HepG2 (cell line): Measurements from ENCODE around the gene CLNS1A. TPM values are rescaled to one million over a fixed set of nuclear protein-coding genes. Genes with fewer than 3 reads are reported as not detected.

Experiments used
- ARNTL ChIP-seq: sonication (generic); formaldehyde crosslinking; IDR thresholded peaks from 2 replicates; pipeline ENCODE4 v1.4.0; 2020; ENCODE audit warnings: mild to moderate bottlenecking, missing genetic modification reagents
- ELF3 ChIP-seq: IDR thresholded peaks from 2 replicates; pipeline ENCODE4 v1.6.1; 2016; ENCODE audit warnings: missing genetic modification reagents, missing compliant biosample characterization
- GATAD1 ChIP-seq: IDR thresholded peaks from 2 replicates; pipeline ENCODE4 v1.6.1; 2016; ENCODE audit warnings: missing genetic modification reagents, missing compliant biosample characterization
- NFATC3 ChIP-seq: sonication (generic); formaldehyde crosslinking; IDR thresholded peaks from 2 replicates; pipeline ENCODE4 v1.5.1; 2020; ENCODE audit warnings: mild to moderate bottlenecking, missing genetic modification reagents
- NFYC ChIP-seq: IDR thresholded peaks from 2 replicates; pipeline ENCODE4 v1.6.1; 2016; ENCODE audit warnings: missing genetic modification reagents, missing compliant biosample characterization
- NONO ChIP-seq, 2 experiments: fragments of 450-650 bp in 1 of 2; sonication (generic) in 1 of 2; formaldehyde crosslinking in 1 of 2; IDR thresholded peaks in 1 of 2; conservative IDR thresholded peaks in 1 of 2; 2 replicates each; pipeline versions ENCODE4 v1.6.1 to v1.8.0; 2017 to 2022; ENCODE audit warnings: mild to moderate bottlenecking in 1 of 2, missing genetic modification reagents in 1 of 2, moderate library complexity in 1 of 2
- RELA ChIP-seq: sonication (generic); formaldehyde crosslinking; IDR thresholded peaks from 2 replicates; pipeline ENCODE4 v1.4.0; 2020; ENCODE audit warnings: missing genetic modification reagents
- SMARCE1 ChIP-seq: fragments of 450-650 bp; IDR thresholded peaks from 2 replicates; pipeline ENCODE4 v1.6.1; 2017; ENCODE audit warnings: borderline replicate concordance
- ZBTB8A ChIP-seq: sonication (generic); formaldehyde crosslinking; IDR thresholded peaks from 2 replicates; pipeline ENCODE4 v1.4.0; 2020; ENCODE audit warnings: mild to moderate bottlenecking, low read depth, missing genetic modification reagents, borderline replicate concordance
- ZFP36L2 ChIP-seq: sonication (generic); formaldehyde crosslinking; IDR thresholded peaks from 2 replicates; pipeline ENCODE4 v1.4.0; 2020; ENCODE audit warnings: missing genetic modification reagents
- ZNF207 ChIP-seq: fragments of 450-650 bp; IDR thresholded peaks from 2 replicates; pipeline ENCODE4 v1.6.1; 2016; ENCODE audit warnings: antibody characterized with exemption, borderline replicate concordance
- ZNF768 ChIP-seq: sonication (generic); formaldehyde crosslinking; IDR thresholded peaks from 2 replicates; pipeline ENCODE4 v1.4.0; 2020; ENCODE audit warnings: missing genetic modification reagents
- ZSCAN12 ChIP-seq: sonication (generic); formaldehyde crosslinking; IDR thresholded peaks from 2 replicates; pipeline ENCODE4 v1.9.0; 2021; ENCODE audit warnings: mild to moderate bottlenecking, missing genetic modification reagents
- ZZZ3 ChIP-seq: sonication (generic); formaldehyde crosslinking; IDR thresholded peaks from 2 replicates; pipeline ENCODE4 v1.4.0; 2020; ENCODE audit warnings: missing genetic modification reagents, mild to moderate bottlenecking, borderline replicate concordance
- polyA plus RNA-seq, 8 experiments: library from polyadenylated mRNA; depleted of rRNA in 3 of 8; stranded (reverse) in 7 of 8; unstranded in 1 of 8; fragments of >200 nt; fragmentation: Illumina TruSeq in 4 of 8; extraction: Trizol in 4 of 8; gene quantifications; 2 replicates each; pipeline versions ENCODE4 v1.2.1 to v1.2.3, GENCODE V29; 2011 to 2016; ENCODE audit warnings: low read depth in 4 of 8, missing spikeins in 1 of 8, mixed read lengths in 1 of 8; ENCODE audit not compliant: insufficient read depth in 1 of 8
- total RNA-seq, 5 experiments: library from RNA; depleted of rRNA; stranded (reverse); fragments of >200 nt; fragmentation: Illumina TruSeq; extraction: Trizol; gene quantifications; 2 replicates each; pipeline ENCODE4 v1.2.3, GENCODE V29; 2016; ENCODE audit warnings: low read depth in 1 of 5
- TF ChIP-seq, protein P1 (sequence below), 2 experiments: fragments of 450-650 bp in 1 of 2; sonication (generic) in 1 of 2; formaldehyde crosslinking; IDR thresholded peaks; 2 replicates each; pipeline versions ENCODE4 v1.5.0 to v1.8.0; 2020 to 2022; ENCODE audit warnings: mild to moderate bottlenecking in 1 of 2, missing genetic modification reagents in 1 of 2
- TF ChIP-seq, protein P2 (sequence below): sonication (generic); formaldehyde crosslinking; IDR thresholded peaks from 2 replicates; pipeline ENCODE4; 2020; ENCODE audit warnings: missing genetic modification reagents, mild to moderate bottlenecking, borderline replicate concordance
- TF ChIP-seq, protein P3 (sequence below): sonication (generic); formaldehyde crosslinking; conservative IDR thresholded peaks from 2 replicates; pipeline ENCODE4 v1.8.0; 2022; ENCODE audit warnings: low read depth, missing genetic modification reagents
- TF ChIP-seq, protein P4 (sequence below): sonication (generic); IDR thresholded peaks from 2 replicates; pipeline ENCODE4 v1.6.1; 2016; ENCODE audit warnings: low read depth, borderline replicate concordance
- TF ChIP-seq, protein P5 (sequence below): sonication (generic); formaldehyde crosslinking; IDR thresholded peaks from 2 replicates; pipeline ENCODE4 v1.8.0; 2022; ENCODE audit warnings: missing genetic modification reagents, low read depth, mild to moderate bottlenecking, borderline replicate concordance
- TF ChIP-seq, protein P6 (sequence below): fragments of 450-650 bp; IDR thresholded peaks from 2 replicates; pipeline ENCODE4 v1.6.1; 2016

Gene CLNS1A
- total and polyA plus RNA-seq, 2 of the 13 experiments (the other 11 are each of a cell fraction or from before 2014, with no cell fraction given), result 158 to 219 TPM

DNA sequence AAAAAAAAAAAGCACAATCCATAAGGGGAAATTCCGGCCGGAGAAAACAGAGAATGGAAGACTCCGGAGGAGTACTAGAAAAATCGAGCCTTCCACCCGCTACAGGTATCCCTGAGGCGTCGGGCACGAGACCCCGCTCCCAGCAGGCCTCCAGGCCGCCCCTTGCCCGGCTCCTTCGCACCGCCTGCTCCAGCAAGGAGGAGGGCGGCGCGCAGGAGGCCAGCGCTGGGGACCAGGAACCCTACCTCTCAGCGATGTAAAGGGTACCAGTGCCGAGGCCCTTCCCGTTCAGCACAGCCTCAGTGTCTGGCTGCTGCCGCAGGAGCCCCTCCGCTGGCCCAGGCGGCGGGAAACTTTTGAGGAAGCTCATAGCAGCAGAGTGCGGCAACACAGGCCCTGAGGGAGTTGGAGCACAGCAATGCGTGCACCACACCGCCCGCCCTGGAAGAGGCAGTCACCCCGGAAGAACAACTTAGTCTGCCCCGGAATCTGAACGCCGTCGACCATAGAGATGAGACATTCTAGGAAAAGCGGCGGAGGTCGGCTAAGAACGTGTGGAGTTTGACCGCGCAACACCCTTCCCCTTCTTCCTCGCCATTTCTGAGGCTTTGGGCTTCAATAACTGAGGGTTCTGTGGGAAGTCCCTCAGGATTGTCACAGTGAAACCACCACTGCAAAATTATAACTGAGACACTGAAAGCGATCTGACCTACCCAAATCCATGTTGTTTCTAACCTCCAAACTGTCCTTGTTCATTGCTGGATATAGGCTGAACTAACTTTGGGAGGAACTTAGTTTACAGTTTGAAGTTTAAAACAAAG is at the start of gene CLNS1A (continued):
- TF ChIP-seq, protein P1, sequence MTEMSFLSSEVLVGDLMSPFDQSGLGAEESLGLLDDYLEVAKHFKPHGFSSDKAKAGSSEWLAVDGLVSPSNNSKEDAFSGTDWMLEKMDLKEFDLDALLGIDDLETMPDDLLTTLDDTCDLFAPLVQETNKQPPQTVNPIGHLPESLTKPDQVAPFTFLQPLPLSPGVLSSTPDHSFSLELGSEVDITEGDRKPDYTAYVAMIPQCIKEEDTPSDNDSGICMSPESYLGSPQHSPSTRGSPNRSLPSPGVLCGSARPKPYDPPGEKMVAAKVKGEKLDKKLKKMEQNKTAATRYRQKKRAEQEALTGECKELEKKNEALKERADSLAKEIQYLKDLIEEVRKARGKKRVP (CRISPR knock-in tag; IDR thresholded peaks at IDR 0.05), result 0 out of 4 replicates have a peak, but pooled peaks of 1 of the 2 experiments have one; percentile 47
- TF ChIP-seq, protein P2, sequence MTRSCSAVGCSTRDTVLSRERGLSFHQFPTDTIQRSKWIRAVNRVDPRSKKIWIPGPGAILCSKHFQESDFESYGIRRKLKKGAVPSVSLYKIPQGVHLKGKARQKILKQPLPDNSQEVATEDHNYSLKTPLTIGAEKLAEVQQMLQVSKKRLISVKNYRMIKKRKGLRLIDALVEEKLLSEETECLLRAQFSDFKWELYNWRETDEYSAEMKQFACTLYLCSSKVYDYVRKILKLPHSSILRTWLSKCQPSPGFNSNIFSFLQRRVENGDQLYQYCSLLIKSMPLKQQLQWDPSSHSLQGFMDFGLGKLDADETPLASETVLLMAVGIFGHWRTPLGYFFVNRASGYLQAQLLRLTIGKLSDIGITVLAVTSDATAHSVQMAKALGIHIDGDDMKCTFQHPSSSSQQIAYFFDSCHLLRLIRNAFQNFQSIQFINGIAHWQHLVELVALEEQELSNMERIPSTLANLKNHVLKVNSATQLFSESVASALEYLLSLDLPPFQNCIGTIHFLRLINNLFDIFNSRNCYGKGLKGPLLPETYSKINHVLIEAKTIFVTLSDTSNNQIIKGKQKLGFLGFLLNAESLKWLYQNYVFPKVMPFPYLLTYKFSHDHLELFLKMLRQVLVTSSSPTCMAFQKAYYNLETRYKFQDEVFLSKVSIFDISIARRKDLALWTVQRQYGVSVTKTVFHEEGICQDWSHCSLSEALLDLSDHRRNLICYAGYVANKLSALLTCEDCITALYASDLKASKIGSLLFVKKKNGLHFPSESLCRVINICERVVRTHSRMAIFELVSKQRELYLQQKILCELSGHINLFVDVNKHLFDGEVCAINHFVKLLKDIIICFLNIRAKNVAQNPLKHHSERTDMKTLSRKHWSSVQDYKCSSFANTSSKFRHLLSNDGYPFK (CRISPR knock-in tag), result peak; percentile 91; the same call in 1 of the 2 replicates
- TF ChIP-seq NONO (IDR thresholded peaks at IDR 0.05) (no peak), NONO (CRISPR knock-in tag; conservative IDR thresholded peaks at IDR 0.05) (peak; percentile 66; the same call in 1 of the 2 replicates), ZBTB8A (CRISPR knock-in tag) (no peak), GATAD1 (CRISPR knock-in tag) (peak; percentile 97), ZZZ3 (CRISPR knock-in tag) (peak; percentile 67; the same call in 1 of the 2 replicates), ARNTL (peak; percentile 76), NFYC (CRISPR knock-in tag) (peak; percentile 54), ELF3 (peak; percentile 88), SMARCE1 (no peak), NFATC3 (0 out of 2 replicates have a peak, but pooled peaks have one; percentile 45), ZSCAN12 (CRISPR knock-in tag) (peak; percentile 16; the same call in 1 of the 2 replicates), RELA (CRISPR knock-in tag) (no peak), ZNF207 (no peak), ZNF768 (CRISPR knock-in tag) (peak; percentile 82), ZFP36L2 (peak; percentile 61; the same call in 1 of the 2 replicates)
- TF ChIP-seq, protein P3, sequence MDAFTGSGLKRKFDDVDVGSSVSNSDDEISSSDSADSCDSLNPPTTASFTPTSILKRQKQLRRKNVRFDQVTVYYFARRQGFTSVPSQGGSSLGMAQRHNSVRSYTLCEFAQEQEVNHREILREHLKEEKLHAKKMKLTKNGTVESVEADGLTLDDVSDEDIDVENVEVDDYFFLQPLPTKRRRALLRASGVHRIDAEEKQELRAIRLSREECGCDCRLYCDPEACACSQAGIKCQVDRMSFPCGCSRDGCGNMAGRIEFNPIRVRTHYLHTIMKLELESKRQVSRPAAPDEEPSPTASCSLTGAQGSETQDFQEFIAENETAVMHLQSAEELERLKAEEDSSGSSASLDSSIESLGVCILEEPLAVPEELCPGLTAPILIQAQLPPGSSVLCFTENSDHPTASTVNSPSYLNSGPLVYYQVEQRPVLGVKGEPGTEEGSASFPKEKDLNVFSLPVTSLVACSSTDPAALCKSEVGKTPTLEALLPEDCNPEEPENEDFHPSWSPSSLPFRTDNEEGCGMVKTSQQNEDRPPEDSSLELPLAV (CRISPR knock-in tag), result no peak
- TF ChIP-seq, protein P4, sequence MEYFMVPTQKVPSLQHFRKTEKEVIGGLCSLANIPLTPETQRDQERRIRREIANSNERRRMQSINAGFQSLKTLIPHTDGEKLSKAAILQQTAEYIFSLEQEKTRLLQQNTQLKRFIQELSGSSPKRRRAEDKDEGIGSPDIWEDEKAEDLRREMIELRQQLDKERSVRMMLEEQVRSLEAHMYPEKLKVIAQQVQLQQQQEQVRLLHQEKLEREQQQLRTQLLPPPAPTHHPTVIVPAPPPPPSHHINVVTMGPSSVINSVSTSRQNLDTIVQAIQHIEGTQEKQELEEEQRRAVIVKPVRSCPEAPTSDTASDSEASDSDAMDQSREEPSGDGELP, result no peak
- TF ChIP-seq, protein P5, sequence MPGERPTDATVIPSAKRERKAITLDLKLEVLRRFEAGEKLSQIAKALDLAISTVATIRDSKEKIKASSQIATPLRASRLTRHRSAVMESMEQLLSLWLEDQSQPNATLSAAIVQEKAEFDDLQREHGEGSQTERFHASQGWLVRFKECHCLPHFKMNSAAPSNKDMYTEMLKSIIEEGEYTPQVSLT (CRISPR knock-in tag), result no peak; the same call in 1 of the 2 replicates
- TF ChIP-seq, protein P6, sequence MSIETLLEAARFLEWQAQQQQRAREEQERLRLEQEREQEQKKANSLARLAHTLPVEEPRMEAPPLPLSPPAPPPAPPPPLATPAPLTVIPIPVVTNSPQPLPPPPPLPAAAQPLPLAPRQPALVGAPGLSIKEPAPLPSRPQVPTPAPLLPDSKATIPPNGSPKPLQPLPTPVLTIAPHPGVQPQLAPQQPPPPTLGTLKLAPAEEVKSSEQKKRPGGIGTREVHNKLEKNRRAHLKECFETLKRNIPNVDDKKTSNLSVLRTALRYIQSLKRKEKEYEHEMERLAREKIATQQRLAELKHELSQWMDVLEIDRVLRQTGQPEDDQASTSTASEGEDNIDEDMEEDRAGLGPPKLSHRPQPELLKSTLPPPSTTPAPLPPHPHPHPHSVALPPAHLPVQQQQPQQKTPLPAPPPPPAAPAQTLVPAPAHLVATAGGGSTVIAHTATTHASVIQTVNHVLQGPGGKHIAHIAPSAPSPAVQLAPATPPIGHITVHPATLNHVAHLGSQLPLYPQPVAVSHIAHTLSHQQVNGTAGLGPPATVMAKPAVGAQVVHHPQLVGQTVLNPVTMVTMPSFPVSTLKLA, result no peak; the same call in 1 of the 2 replicates
